Measurements from ENCODE around the gene ZBTB20. TPM values are rescaled to one million over a fixed set of nuclear protein-coding genes. Genes with fewer than 3 reads are reported as not detected.
"Not testable (repeated sequence)": the region's sequence is repeated elsewhere in the genome, so short reads cannot be mapped to it uniquely, and the experiment has no call there.

ZBTB20 gene
- total RNA-seq, 1 experiment from 2014 or later = 4.8 TPM

GRCh38 chr3:114848643-114849350 lies 298.3 kb downstream of the ZBTB20 start:
- DNase-seq (ENCODE audit: extremely low read depth, low read depth) = no peak

- DNase-seq (ENCODE audit: extremely low read depth, low read depth) = no peak
These were observed 299.0 kb downstream of the ZBTB20 start for GRCh38 chr3:114848082-114848481.

- no peak for DNase-seq (ENCODE audit: extremely low read depth, low read depth)
These were observed 299.5 kb downstream of the ZBTB20 start for GRCh38 chr3:114847564-114847963.

GRCh38 chr3:114846779-114847178 lies 300.3 kb downstream of the ZBTB20 start:
- DNase-seq (ENCODE audit: extremely low read depth, low read depth) = no peak

- no peak for DNase-seq (ENCODE audit: extremely low read depth, low read depth)
These were observed 300.8 kb downstream of the ZBTB20 start for GRCh38 chr3:114846252-114846651.

- DNase-seq (ENCODE audit: extremely low read depth, low read depth) = no peak
These were observed 305.6 kb downstream of the ZBTB20 start for GRCh38 chr3:114841515-114841914.

GRCh38 chr3:114839476-114839875 lies 307.6 kb downstream of the ZBTB20 start:
- DNase-seq (ENCODE audit: extremely low read depth, low read depth) = no peak

- no peak for DNase-seq (ENCODE audit: extremely low read depth, low read depth)
These were observed 309.1 kb downstream of the ZBTB20 start for GRCh38 chr3:114838025-114838424.

GRCh38 chr3:114834175-114834940 lies 312.7 kb downstream of the ZBTB20 start:
- no peak for DNase-seq (ENCODE audit: extremely low read depth, low read depth)

GRCh38 chr3:114831861-114832260 lies 315.2 kb downstream of the ZBTB20 start:
- DNase-seq (ENCODE audit: extremely low read depth, low read depth) = no peak

GRCh38 chr3:114830652-114831051 lies 316.4 kb downstream of the ZBTB20 start:
- no peak for DNase-seq (ENCODE audit: extremely low read depth, low read depth)

GRCh38 chr3:114829783-114830182 lies 317.3 kb downstream of the ZBTB20 start:
- no peak for DNase-seq (ENCODE audit: extremely low read depth, low read depth)

- DNase-seq (ENCODE audit: extremely low read depth, low read depth) = peak; percentile 18
These were observed 319.6 kb downstream of the ZBTB20 start for GRCh38 chr3:114827495-114827894.

- no peak for DNase-seq (ENCODE audit: extremely low read depth, low read depth)
These were observed 323.1 kb downstream of the ZBTB20 start for GRCh38 chr3:114824014-114824413.

GRCh38 chr3:114823061-114823460 lies 324.0 kb downstream of the ZBTB20 start:
- no peak for DNase-seq (ENCODE audit: extremely low read depth, low read depth)

- no peak for DNase-seq (ENCODE audit: extremely low read depth, low read depth)
These were observed 331.0 kb downstream of the ZBTB20 start for GRCh38 chr3:114816052-114816451.

- DNase-seq (ENCODE audit: extremely low read depth, low read depth) = not testable (repeated sequence)
These were observed 334.4 kb downstream of the ZBTB20 start for GRCh38 chr3:114812541-114813238.

- DNase-seq (ENCODE audit: extremely low read depth, low read depth) = no peak
These were observed 337.2 kb downstream of the ZBTB20 start for GRCh38 chr3:114809668-114810413.

- no peak for DNase-seq (ENCODE audit: extremely low read depth, low read depth)
These were observed 343.0 kb downstream of the ZBTB20 start for GRCh38 chr3:114804099-114804498.

GRCh38 chr3:114803042-114803695 lies 343.9 kb downstream of the ZBTB20 start:
- no peak for DNase-seq (ENCODE audit: extremely low read depth, low read depth)

All from NCI-H460 (cell line).